ENCODE data around the gene WDR55.
"Not testable (repeated sequence)": the region's sequence is repeated elsewhere in the genome, so short reads cannot be mapped to it uniquely, and the experiment has no call there.

The WDR55 gene

GRCh38 chr5:140664359-140665119 lies at the start of gene WDR55:
TSS of gene WDR55 (plus strand) at chr5:140664904. CDS start at chr5:140664913, 9 bp downstream.
- Histone ChIP-seq H3K36me3 (ENCODE audit: control insufficient read depth, insufficient read depth, low read length) (peaks cover 31% of the 10 kb centered on the region), H3K27me3 (replicated peaks; ENCODE audit: control insufficient read depth, insufficient read depth, low read length) (no peaks in the 10 kb centered on the region), H3K4me3 (replicated peaks; ENCODE audit: low read depth, low read length) (peak within 1 kb of the TSS; percentile 79)
- no peak for TF ChIP-seq CTCF (IDR thresholded peaks at IDR 0.05; ENCODE audit: insufficient read depth, low read length, poor library complexity, severe bottlenecking)
- DNase-seq (ENCODE audit: extremely low read depth, insufficient read length) = peak; percentile 92

GRCh38 chr5:140622301-140622700 lies 42.4 kb upstream of the WDR55 start:
- no peak for TF ChIP-seq CTCF (IDR thresholded peaks at IDR 0.05; ENCODE audit: insufficient read depth, low read length, poor library complexity, severe bottlenecking)
- H3K27me3 ChIP-seq (replicated peaks; ENCODE audit: control insufficient read depth, insufficient read depth, low read length) = no peaks in the 10 kb centered on the region
- no peak overlapping the region for H3K4me3 ChIP-seq (replicated peaks; ENCODE audit: low read depth, low read length)
- no peaks in the 10 kb centered on the region for H3K36me3 ChIP-seq (ENCODE audit: control insufficient read depth, insufficient read depth, low read length)
- DNase-seq (ENCODE audit: extremely low read depth, insufficient read length) = no peak

GRCh38 chr5:140623061-140623460 lies 41.6 kb upstream of the WDR55 start:
- H3K4me3 ChIP-seq (replicated peaks; ENCODE audit: low read depth, low read length); H3K27me3 ChIP-seq (replicated peaks; ENCODE audit: control insufficient read depth, insufficient read depth, low read length); DNase-seq (ENCODE audit: extremely low read depth, insufficient read length); H3K36me3 ChIP-seq (ENCODE audit: control insufficient read depth, insufficient read depth, low read length): not testable (repeated sequence)

- DNase-seq (ENCODE audit: extremely low read depth, insufficient read length); H3K4me3 ChIP-seq (replicated peaks; ENCODE audit: low read depth, low read length); H3K27me3 ChIP-seq (replicated peaks; ENCODE audit: control insufficient read depth, insufficient read depth, low read length); H3K36me3 ChIP-seq (ENCODE audit: control insufficient read depth, insufficient read depth, low read length): not testable (repeated sequence)
Observed at GRCh38 chr5:140624886-140625285, 39.8 kb upstream of the WDR55 start.

- Histone ChIP-seq H3K27me3 (replicated peaks; ENCODE audit: control insufficient read depth, insufficient read depth, low read length) (no peaks in the 10 kb centered on the region; the same call in 1 of the 2 replicates), H3K36me3 (ENCODE audit: control insufficient read depth, insufficient read depth, low read length) (no peaks in the 10 kb centered on the region), H3K4me3 (replicated peaks; ENCODE audit: low read depth, low read length) (no peak overlapping the region)
- no peak for DNase-seq (ENCODE audit: extremely low read depth, insufficient read length)
- no peak for TF ChIP-seq CTCF (IDR thresholded peaks at IDR 0.05; ENCODE audit: insufficient read depth, low read length, poor library complexity, severe bottlenecking)
Observed at GRCh38 chr5:140627972-140628371, 36.7 kb upstream of the WDR55 start.

- TF ChIP-seq CTCF (IDR thresholded peaks at IDR 0.05; ENCODE audit: insufficient read depth, low read length, poor library complexity, severe bottlenecking) = no peak
- H3K27me3 ChIP-seq (replicated peaks; ENCODE audit: control insufficient read depth, insufficient read depth, low read length) = no peaks in the 10 kb centered on the region; the same call in 1 of the 2 replicates
- no peak overlapping the region for H3K4me3 ChIP-seq (replicated peaks; ENCODE audit: low read depth, low read length)
- no peak for DNase-seq (ENCODE audit: extremely low read depth, insufficient read length)
- H3K36me3 ChIP-seq (ENCODE audit: control insufficient read depth, insufficient read depth, low read length) = no peaks in the 10 kb centered on the region
Observed at GRCh38 chr5:140628711-140629110, 36.0 kb upstream of the WDR55 start.

Measured in GM06990 (cell line).